Prostate gland (tissue), 2 donors: ENCODE measurements around the gene ZNF423. TPM values are rescaled to one million over a fixed set of nuclear protein-coding genes. Genes with fewer than 3 reads are reported as not detected.

Experiments used
- DNase-seq: peaks from one replicate; pipeline ENCODE4 v3.0.0-alpha.2; 2019; ENCODE audit warnings: low spot score
- H3K27ac ChIP-seq, 2 donors: fragments of 200-600 bp; sonication (generic); 2 replicates each; pipeline ENCODE4 v1.5.1; 2017 to 2019
- H3K27me3 ChIP-seq: fragments of 200-600 bp; sonication (generic); replicated peaks from 2 replicates; pipeline ENCODE4 v1.5.1; 2019; ENCODE audit not compliant: insufficient read depth
- H3K36me3 ChIP-seq, 2 donors: fragments of 200-600 bp; sonication (generic); 1 replicate in 1 of 2; 2 replicates in 1 of 2; pipeline versions ENCODE4 v1.5.1 to v1.8.1; 2017 to 2019
- H3K4me1 ChIP-seq: fragments of 200-600 bp; sonication (generic); replicated peaks from 2 replicates; pipeline ENCODE4 v1.5.1; 2019
- H3K4me3 ChIP-seq, 2 donors: fragments of 200-600 bp; sonication (generic); 2 replicates each; pipeline ENCODE4 v1.5.1; 2017 to 2019
- H3K9me3 ChIP-seq: fragments of 200-600 bp; sonication (generic); 2 replicates; pipeline ENCODE4 v1.5.1; 2017
- POLR2A ChIP-seq: fragments of 450-650 bp; IDR thresholded peaks from one replicate; pipeline ENCODE4 v1.6.1; 2016; ENCODE audit warnings: antibody characterized with exemption, mild to moderate bottlenecking
- POLR2AphosphoS5 ChIP-seq: sonication (generic); formaldehyde crosslinking; IDR thresholded peaks from one replicate; pipeline ENCODE4 v1.6.1; 2017; ENCODE audit warnings: antibody characterized with exemption
- WGBS: methylation state at CpG from one replicate; pipeline ENCODE4 v1.1.5; 2018; 5-methylcytosine and 5-hydroxymethylcytosine counted together
- intact Hi-C: fragments of 100-400 bp; cut with DNase I; formaldehyde crosslinking; loops from one replicate; pipeline ENCODE4 v1.14.2; 2022
- total RNA-seq, 2 donors: library from RNA; depleted of rRNA; stranded (reverse); fragments of >200 nt; gene quantifications; one replicate each; pipeline ENCODE4 v1.1.0, GENCODE V29; 2016
- TF ChIP-seq, protein P1 (sequence below), 4 experiments: fragments of 200-600 bp in 2 of 4; fragments of 450-650 bp in 2 of 4; sonication (generic) in 2 of 4; IDR thresholded peaks; 1 replicate in 3 of 4; 2 replicates in 1 of 4; pipeline ENCODE4 v1.5.1; 2016 to 2019; ENCODE audit warnings: antibody characterized with exemption in 4 of 4, mild to moderate bottlenecking in 2 of 4, moderate library complexity in 2 of 4

ZNF423 gene
- total RNA-seq, 2 donors from 2014 or later = 6.1 to 22.7 TPM

DNA sequence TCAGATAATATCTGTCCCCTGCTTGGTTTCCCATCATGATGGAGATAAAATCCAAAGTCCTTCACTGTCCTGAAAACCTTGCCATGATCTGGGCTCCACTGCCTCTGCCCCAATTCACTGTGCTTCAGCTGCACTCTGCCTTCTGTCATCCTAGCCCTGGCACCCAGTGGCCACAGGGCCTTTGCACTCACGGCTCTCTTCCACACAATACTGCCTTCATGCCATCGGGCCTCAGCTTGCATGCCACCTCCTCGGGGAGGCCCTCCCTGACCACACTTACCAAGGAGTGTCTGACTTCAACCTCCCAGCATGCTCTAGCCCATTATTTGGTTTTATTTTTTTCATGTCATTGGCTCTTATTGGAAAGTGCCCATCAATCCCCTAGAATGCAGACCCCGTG lies 336.2 kb downstream of the ZNF423 start:
- no peaks in the 10 kb centered on the region for H3K36me3 ChIP-seq
- no peaks in the 10 kb centered on the region for H3K4me1 ChIP-seq
- H3K27ac ChIP-seq = no peak overlapping the region
- no peak for DNase-seq
- intact Hi-C loops = no loop called here
- TF ChIP-seq POLR2A (no peak), POLR2AphosphoS5 (no peak)
- TF ChIP-seq, protein P1, sequence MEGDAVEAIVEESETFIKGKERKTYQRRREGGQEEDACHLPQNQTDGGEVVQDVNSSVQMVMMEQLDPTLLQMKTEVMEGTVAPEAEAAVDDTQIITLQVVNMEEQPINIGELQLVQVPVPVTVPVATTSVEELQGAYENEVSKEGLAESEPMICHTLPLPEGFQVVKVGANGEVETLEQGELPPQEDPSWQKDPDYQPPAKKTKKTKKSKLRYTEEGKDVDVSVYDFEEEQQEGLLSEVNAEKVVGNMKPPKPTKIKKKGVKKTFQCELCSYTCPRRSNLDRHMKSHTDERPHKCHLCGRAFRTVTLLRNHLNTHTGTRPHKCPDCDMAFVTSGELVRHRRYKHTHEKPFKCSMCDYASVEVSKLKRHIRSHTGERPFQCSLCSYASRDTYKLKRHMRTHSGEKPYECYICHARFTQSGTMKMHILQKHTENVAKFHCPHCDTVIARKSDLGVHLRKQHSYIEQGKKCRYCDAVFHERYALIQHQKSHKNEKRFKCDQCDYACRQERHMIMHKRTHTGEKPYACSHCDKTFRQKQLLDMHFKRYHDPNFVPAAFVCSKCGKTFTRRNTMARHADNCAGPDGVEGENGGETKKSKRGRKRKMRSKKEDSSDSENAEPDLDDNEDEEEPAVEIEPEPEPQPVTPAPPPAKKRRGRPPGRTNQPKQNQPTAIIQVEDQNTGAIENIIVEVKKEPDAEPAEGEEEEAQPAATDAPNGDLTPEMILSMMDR (IDR thresholded peaks at IDR 0.05) = no peak
- H3K9me3 ChIP-seq = no peaks in the 10 kb centered on the region
- no peaks in the 10 kb centered on the region for H3K27me3 ChIP-seq
- WGBS = 97% methylated on average over 4 of the region's 4 CpGs
- H3K4me3 ChIP-seq = no peak overlapping the region

DNA sequence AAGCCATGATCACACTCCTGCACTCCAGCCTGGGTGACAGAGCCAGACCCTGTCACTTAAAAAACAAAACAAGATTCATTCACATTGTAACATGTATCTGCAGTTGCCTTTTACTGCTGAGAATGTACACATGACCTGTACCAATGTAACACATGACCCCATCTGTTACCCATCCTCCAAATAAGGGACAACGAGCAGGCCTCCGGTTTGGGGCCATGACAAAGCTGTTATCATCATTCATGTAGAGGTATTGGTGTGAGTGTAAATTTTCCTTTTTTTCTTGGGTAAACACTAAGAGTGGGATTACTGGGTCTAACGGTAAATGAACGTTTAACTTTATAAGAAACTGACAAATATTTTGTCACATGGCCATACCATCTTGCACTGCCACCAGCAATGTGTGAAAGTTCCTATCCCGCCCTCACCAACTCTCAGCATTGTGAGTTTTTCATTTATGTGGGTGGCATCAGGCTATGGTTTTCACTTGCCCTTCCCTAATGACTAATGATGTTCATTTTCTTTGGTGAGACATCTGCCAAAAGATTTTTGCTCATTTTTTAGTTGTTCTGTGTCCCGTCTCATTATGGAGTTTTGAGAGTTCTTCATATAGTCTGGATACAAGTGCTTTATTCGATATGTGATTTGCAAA lies 336.8 kb downstream of the ZNF423 start:
- WGBS = 90% methylated on average over 7 of the region's 7 CpGs
- no peak overlapping the region for H3K27ac ChIP-seq

DNA sequence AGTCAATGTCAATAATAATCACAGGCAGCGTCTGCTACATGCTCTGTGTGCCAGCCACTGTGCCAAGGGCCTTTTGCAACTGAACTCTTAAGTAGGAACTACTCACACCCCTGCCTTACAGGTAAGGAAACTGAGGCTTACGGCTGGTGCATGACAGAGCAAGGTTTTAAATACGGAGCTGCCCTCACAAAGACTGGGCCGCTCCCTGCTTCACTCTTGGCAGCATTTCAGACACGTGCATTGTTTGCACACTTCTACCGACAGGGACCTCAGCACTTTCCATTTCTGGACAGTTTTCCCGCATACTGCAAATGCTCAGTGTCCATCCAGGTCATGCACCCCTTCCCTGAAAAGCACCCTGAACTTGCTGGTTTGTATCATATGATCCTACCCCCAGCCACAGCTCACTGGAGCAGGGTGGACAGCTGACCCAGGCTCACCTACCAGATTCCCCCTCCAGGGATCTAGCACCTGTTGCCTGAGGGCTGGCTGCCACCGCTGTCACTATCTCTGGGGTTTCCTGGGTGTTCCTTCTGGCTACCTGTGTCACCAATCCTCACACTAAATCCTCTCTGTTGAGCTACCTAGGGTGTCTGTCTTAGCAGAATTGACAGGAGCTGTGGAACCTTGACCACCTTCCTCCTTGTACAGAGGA lies 339.4 kb downstream of the ZNF423 start:
- no peak for DNase-seq
- WGBS = 68% methylated on average over 8 of the region's 8 CpGs
- no peaks in the 10 kb centered on the region for H3K4me1 ChIP-seq
- TF ChIP-seq POLR2A (no peak), POLR2AphosphoS5 (no peak)
- TF ChIP-seq, protein P1 (IDR thresholded peaks at IDR 0.05) = no peak
- no peak overlapping the region for H3K4me3 ChIP-seq
- H3K9me3 ChIP-seq = no peaks in the 10 kb centered on the region
- H3K27me3 ChIP-seq = no peaks in the 10 kb centered on the region
- H3K27ac ChIP-seq = no peak overlapping the region
- intact Hi-C loops = no loop called here
- no peaks in the 10 kb centered on the region for H3K36me3 ChIP-seq

More for the DNA sequence above, 336.8 kb downstream of the ZNF423 start:
- H3K9me3 ChIP-seq = no peaks in the 10 kb centered on the region
- TF ChIP-seq, protein P1 (IDR thresholded peaks at IDR 0.05) = no peak
- TF ChIP-seq POLR2AphosphoS5 (no peak), POLR2A (no peak)
- H3K4me1 ChIP-seq = no peaks in the 10 kb centered on the region
- no peaks in the 10 kb centered on the region for H3K36me3 ChIP-seq
- no peaks in the 10 kb centered on the region for H3K27me3 ChIP-seq
- DNase-seq = no peak
- H3K4me3 ChIP-seq = no peak overlapping the region
- intact Hi-C loops = no loop called here

DNA sequence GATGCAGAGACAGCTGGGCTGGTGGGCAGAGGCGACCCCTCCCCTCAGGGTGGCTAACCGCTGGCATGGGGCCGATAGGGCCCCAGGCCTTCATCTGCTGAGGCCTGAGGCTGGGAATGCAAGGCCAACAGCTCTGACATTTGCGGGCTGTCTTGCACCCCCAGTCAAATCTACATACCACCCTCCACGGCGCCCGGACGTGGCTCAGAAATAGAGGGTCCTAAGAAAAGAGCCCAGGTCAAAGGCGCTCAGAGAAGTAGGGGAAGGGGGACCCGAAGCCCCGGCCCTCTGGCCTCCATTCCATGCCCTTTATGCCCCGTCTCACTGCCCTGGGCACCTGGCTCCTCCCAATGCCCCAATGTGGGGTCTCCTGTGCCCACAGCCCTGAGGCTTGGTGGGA lies 340.1 kb downstream of the ZNF423 start:
- Histone ChIP-seq H3K36me3 (no peaks in the 10 kb centered on the region), H3K9me3 (no peaks in the 10 kb centered on the region), H3K27ac (no peak overlapping the region), H3K27me3 (no peaks in the 10 kb centered on the region), H3K4me3 (no peak overlapping the region), H3K4me1 (no peaks in the 10 kb centered on the region)
- TF ChIP-seq POLR2A = no peak
- TF ChIP-seq, protein P1 (IDR thresholded peaks at IDR 0.05) = no peak
- TF ChIP-seq POLR2AphosphoS5 = no peak
- DNase-seq = no peak
- intact Hi-C loops = no loop called here
- WGBS = 92% methylated on average over 12 of the region's 12 CpGs
